PC-9 (cell line): ENCODE results near the gene PRCD. TPM values are rescaled to one million over a fixed set of nuclear protein-coding genes. Genes with fewer than 3 reads are reported as not detected.
A peak's percentile ranks its signal among the peaks of the same experiment; 100 is the strongest.
"Not testable (repeated sequence)": the region's sequence is repeated elsewhere in the genome, so short reads cannot be mapped to it uniquely, and the experiment has no call there.

Source experiments
- BruUV-seq: library from RNA; stranded (reverse); fragments of 400-500 nt; replicated peaks from 2 replicates; lab custom pipeline; 2021; lab: Mats Ljungman, UMichigan
- CTCF ChIA-PET: fragments of 300-600 bp; sonication (Branson Sonifier 250); formaldehyde crosslinking; loops from one replicate; lab custom pipeline; 2022; ENCODE audit warnings: antibody characterized with exemption; lab: Charles Lee
- POLR2A ChIA-PET: fragments of 300-600 bp; sonication (Branson Sonifier 250); formaldehyde crosslinking; loops from one replicate; lab custom pipeline; 2022; ENCODE audit warnings: antibody characterized with exemption; ENCODE audit not compliant: unreplicated experiment; lab: Charles Lee
- DNase-seq, 2 experiments: peaks; one replicate each; pipeline versions ENCODE4 v3.0.0 to v3.0.0-alpha.2; 2015 to 2022; ENCODE audit warnings: mixed read lengths in 1 of 2
- H2AFZ ChIP-seq: fragments of 200-600 bp; sonication (generic); 2 replicates; pipeline ENCODE4 v1.8.1; 2017; ENCODE audit warnings: antibody characterized with exemption
- H3F3A ChIP-seq: fragments of 200-600 bp; sonication (generic); 2 replicates; pipeline ENCODE4 v1.8.1; 2017; ENCODE audit warnings: antibody characterized with exemption, mild to moderate bottlenecking, low read depth; ENCODE audit not compliant: insufficient read depth
- H3K27ac ChIP-seq: fragments of 200-600 bp; sonication (generic); 2 replicates; pipeline ENCODE4 v1.6.1; 2016; ENCODE audit warnings: mixed run types
- H3K27me3 ChIP-seq: fragments of 200-600 bp; sonication (generic); 2 replicates; pipeline ENCODE4 v1.6.1; 2016; ENCODE audit warnings: low read depth, mixed run types; ENCODE audit not compliant: insufficient read depth
- H3K36me3 ChIP-seq: fragments of 200-600 bp; sonication (generic); 2 replicates; pipeline ENCODE4 v1.6.1; 2016; ENCODE audit warnings: low read depth, mixed run types
- H3K4me1 ChIP-seq: fragments of 200-600 bp; sonication (generic); replicated peaks from 2 replicates; pipeline ENCODE4 v1.6.1; 2016; ENCODE audit warnings: mixed run types; ENCODE audit not compliant: insufficient read depth
- H3K4me2 ChIP-seq: fragments of 200-600 bp; sonication (generic); 2 replicates; pipeline ENCODE4 v1.6.1; 2017; ENCODE audit warnings: mixed run types
- H3K4me3 ChIP-seq: fragments of 200-600 bp; sonication (generic); 2 replicates; pipeline ENCODE4 v1.6.1; 2016; ENCODE audit warnings: mixed run types
- H3K79me2 ChIP-seq: fragments of 200-600 bp; sonication (generic); 2 replicates; pipeline ENCODE4 v1.6.1; 2017; ENCODE audit warnings: low read depth, mixed run types
- H3K9me2 ChIP-seq: fragments of 200-600 bp; sonication (generic); 2 replicates; pipeline ENCODE4 v1.8.1; 2017; ENCODE audit warnings: mild to moderate bottlenecking; ENCODE audit not compliant: insufficient read depth
- H3K9me3 ChIP-seq: fragments of 200-600 bp; sonication (generic); 2 replicates; pipeline ENCODE4 v1.8.1; 2016; ENCODE audit warnings: low read depth; ENCODE audit not compliant: insufficient read depth
- H4K20me1 ChIP-seq: fragments of 200-600 bp; sonication (generic); 2 replicates; pipeline ENCODE4 v1.8.1; 2017; ENCODE audit not compliant: insufficient read depth
- EZH2 ChIP-seq: fragments of 200-600 bp; sonication (generic); IDR thresholded peaks from 2 replicates; pipeline ENCODE4 v1.8.0; 2017; ENCODE audit warnings: antibody characterized with exemption, low read depth
- intact Hi-C: fragments of 100-400 bp; cut with micrococcal nuclease; formaldehyde crosslinking; loops from one replicate; pipeline ENCODE4 v1.10.0; 2022; ENCODE audit not compliant: unreplicated experiment
- total RNA-seq: library from RNA; stranded (reverse); gene quantifications from 2 replicates; pipeline ENCODE4 v1.2.3, GENCODE V29; 2021
- TF ChIP-seq, protein P1 (sequence below): fragments of 200-600 bp; sonication (generic); conservative IDR thresholded peaks from 2 replicates; pipeline ENCODE4 v1.6.1; 2017; ENCODE audit warnings: mixed run types, antibody characterized with exemption, mild to moderate bottlenecking, moderate library complexity

PRCD gene
- total RNA-seq, 1 experiment from 2014 or later = 2.7 TPM

DNA sequence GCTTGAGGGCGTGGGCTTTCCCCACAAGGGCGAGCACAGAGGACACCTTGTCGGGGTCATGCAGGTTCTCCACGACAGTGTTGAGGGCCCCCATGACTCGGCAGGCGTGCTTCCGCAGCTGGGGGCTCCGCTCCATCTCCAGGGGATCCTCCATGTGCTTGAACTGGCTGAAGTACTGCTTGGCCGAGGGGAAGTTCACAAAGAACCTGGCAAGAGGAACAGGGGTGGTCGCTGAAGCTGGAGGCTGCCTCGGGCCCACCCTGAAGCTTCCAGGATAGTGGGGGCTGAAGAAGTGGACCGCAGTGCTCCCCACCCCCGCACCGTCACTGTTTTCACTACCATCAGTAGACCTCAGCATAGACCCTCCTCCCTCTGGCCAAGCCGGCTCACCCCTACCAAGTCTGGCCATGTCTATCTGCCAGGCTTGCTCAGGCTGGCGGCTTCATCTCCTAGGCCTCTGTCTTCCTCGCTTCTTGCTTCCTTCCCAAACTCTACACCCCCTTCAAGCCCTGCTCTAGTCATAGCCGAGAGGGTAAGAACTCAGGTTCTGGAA lies 8.3 kb upstream of the PRCD start:
- no peak overlapping the region for H2AFZ ChIP-seq
- intact Hi-C loops = no loop called here
- no TSS peak for BruUV-seq
- no peaks in the 10 kb centered on the region for H3K36me3 ChIP-seq
- no peaks in the 10 kb centered on the region for H3K79me2 ChIP-seq
- H4K20me1 ChIP-seq = no peaks in the 10 kb centered on the region
- H3K9me2 ChIP-seq = no peaks in the 10 kb centered on the region
- peaks cover 49% of the 10 kb centered on the region for H3K4me1 ChIP-seq
- POLR2A ChIA-PET = no interaction called here
- no peak for TF ChIP-seq EZH2
- TF ChIP-seq, protein P1, sequence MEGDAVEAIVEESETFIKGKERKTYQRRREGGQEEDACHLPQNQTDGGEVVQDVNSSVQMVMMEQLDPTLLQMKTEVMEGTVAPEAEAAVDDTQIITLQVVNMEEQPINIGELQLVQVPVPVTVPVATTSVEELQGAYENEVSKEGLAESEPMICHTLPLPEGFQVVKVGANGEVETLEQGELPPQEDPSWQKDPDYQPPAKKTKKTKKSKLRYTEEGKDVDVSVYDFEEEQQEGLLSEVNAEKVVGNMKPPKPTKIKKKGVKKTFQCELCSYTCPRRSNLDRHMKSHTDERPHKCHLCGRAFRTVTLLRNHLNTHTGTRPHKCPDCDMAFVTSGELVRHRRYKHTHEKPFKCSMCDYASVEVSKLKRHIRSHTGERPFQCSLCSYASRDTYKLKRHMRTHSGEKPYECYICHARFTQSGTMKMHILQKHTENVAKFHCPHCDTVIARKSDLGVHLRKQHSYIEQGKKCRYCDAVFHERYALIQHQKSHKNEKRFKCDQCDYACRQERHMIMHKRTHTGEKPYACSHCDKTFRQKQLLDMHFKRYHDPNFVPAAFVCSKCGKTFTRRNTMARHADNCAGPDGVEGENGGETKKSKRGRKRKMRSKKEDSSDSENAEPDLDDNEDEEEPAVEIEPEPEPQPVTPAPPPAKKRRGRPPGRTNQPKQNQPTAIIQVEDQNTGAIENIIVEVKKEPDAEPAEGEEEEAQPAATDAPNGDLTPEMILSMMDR = no peak
- no peaks in the 10 kb centered on the region for H3K27me3 ChIP-seq
- no peaks in the 10 kb centered on the region for H3K9me3 ChIP-seq
- H3K4me3 ChIP-seq = no peak overlapping the region
- H3F3A ChIP-seq = peaks cover 26% of the 10 kb centered on the region
- peak overlapping the region; percentile 81 for H3K27ac ChIP-seq
- H3K4me2 ChIP-seq = 0 out of 2 replicates have a peak overlapping the region, but pooled peaks have one; percentile 23
- DNase-seq = no peak
- CTCF ChIA-PET = interaction anchor here (0.6 kb wide), 1 partner anchor 195 kb away, joined by 8 read pairs; no protein-coding TSS in a partner anchor

DNA sequence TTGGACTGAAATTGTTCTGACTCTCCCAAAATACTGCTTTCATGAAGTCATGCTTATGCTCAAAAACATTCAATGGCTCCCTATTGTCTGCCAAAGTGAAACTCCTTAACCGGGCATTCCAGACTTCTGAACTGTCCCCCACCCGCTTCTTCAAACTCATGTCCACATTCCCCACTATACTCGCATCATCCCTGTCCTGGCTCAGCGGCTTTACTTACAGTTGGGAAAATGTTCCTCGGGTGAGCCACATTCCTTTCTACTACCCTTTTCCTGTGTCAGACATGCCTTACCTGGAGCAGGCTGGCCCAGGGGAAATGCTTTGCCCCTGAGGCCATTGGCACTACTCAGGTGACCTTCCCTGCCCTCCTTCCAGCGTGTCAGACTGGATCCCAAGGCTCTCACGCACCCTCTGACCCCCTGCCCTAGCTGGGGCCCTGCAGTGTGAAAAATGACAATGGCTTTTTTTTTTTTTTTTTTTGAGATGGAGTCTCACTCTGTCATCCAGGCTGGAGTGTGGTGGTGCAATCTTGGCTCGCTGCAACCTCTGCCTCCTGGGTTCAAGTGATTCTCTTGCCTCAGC lies 7.7 kb upstream of the PRCD start:
- intact Hi-C loops = no loop called here
- Histone ChIP-seq H3K4me2 (0 out of 2 replicates have a peak overlapping the region, but pooled peaks have one; percentile 23), H4K20me1 (no peaks in the 10 kb centered on the region), H3K27me3 (no peaks in the 10 kb centered on the region), H3K4me3 (no peak overlapping the region), H3K9me3 (no peaks in the 10 kb centered on the region), H3F3A (peaks cover 26% of the 10 kb centered on the region), H3K4me1 (peaks cover 49% of the 10 kb centered on the region), H3K79me2 (no peaks in the 10 kb centered on the region), H2AFZ (no peak overlapping the region), H3K27ac (peak overlapping the region; percentile 81), H3K9me2 (no peaks in the 10 kb centered on the region), H3K36me3 (no peaks in the 10 kb centered on the region)
- CTCF ChIA-PET = interaction anchor here (0.6 kb wide), 1 partner anchor 833 kb away, joined by 3 read pairs; no protein-coding TSS in a partner anchor
- peak; percentile 66 to 77 for DNase-seq
- no TSS peak for BruUV-seq
- no peak for TF ChIP-seq EZH2
- TF ChIP-seq, protein P1 = no peak
- POLR2A ChIA-PET = interaction anchor here (0.6 kb wide), 1 partner anchor 57 kb away, joined by 3 read pairs; no protein-coding TSS in a partner anchor

DNA sequence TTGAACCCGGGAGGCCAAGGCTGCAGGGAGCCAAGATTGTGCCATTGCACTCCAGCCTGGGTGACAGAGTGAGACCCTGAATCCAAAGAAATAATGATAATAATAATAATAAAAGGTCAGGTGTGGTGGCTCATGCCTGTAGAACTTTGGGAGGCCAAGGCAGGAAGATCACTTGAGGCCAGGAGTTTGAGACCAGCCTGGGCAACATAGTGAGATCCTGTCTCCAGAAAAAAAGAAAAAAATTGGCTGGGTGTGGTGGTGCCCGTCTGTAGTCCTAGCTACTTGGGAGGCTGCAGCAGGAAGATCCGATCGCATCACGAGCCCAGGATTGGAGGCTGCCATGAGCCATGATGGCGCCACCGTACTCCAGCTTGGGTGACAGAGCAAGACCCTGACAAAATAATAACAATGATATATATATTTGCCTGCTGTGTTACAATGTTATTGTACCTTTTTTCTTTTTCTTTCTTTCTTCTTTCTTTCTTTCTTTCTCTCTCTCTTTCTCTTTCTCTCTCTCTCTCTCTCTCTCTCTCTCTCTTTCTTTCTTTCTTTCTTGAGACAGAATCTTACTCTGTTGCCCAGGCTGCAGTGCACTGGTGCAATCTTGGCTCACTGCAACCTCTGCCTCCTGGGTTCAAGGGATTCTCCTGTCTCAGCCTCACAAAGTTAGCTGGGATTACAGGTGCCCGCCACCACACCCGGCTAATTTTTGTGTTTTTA lies 6.0 kb upstream of the PRCD start:
- H3F3A ChIP-seq = peaks cover 26% of the 10 kb centered on the region
- H3K79me2 ChIP-seq, BruUV-seq, H4K20me1 ChIP-seq, H3K4me3 ChIP-seq, H3K4me2 ChIP-seq, H3K9me3 ChIP-seq, H3K27ac ChIP-seq, intact Hi-C loops, H3K36me3 ChIP-seq, CTCF ChIA-PET, DNase-seq, H2AFZ ChIP-seq, H3K27me3 ChIP-seq, H3K9me2 ChIP-seq: not testable (repeated sequence)
- H3K4me1 ChIP-seq = peaks cover 49% of the 10 kb centered on the region
- POLR2A ChIA-PET = interaction anchor here (0.8 kb wide), 1 partner anchor 102 kb away, joined by 24 read pairs; no protein-coding TSS in a partner anchor
